Occipital lobe (tissue), 2 donors: Measurements from ENCODE around the gene OR6C2. TPM values are rescaled to one million over a fixed set of nuclear protein-coding genes. Genes with fewer than 3 reads are reported as not detected.
"Not testable (repeated sequence)": the region's sequence is repeated elsewhere in the genome, so short reads cannot be mapped to it uniquely, and the experiment has no call there.

ENCODE experiments used
- DNase-seq: peaks from one replicate; lab custom pipeline; 2025; lab: John Stamatoyannopoulos, UW
- total RNA-seq: library from RNA; depleted of rRNA; stranded (reverse); fragments of >200 nt; gene quantifications from one replicate; pipeline ENCODE4 v1.2.3, GENCODE V29; 2014

Gene OR6C2
- not detected for total RNA-seq

GRCh38 chr12:55443776-55444175, at the start of gene OR6C2:
Gene OR6C2 (plus strand): TSS chr12:55444076. CDS start chr12:55452214, 8,138 bp downstream.
- no peak for DNase-seq

- no peak for DNase-seq
Observed at GRCh38 chr12:55396326-55396725, 47.5 kb upstream of the OR6C2 start.

GRCh38 chr12:55400229-55400628, 43.6 kb upstream of the OR6C2 start, which contains the start of gene OR6C65:
Gene OR6C65 (plus strand): TSS chr12:55400529. CDS start chr12:55400529, 0 bp downstream.
- DNase-seq = no peak

GRCh38 chr12:55407866-55408265, 36.0 kb upstream of the OR6C2 start:
- no peak for DNase-seq

- not testable (repeated sequence) for DNase-seq
Observed at GRCh38 chr12:55409133-55409532, 34.7 kb upstream of the OR6C2 start.

- DNase-seq = not testable (repeated sequence)
Observed at GRCh38 chr12:55412138-55412537, 31.7 kb upstream of the OR6C2 start.

GRCh38 chr12:55413498-55414388, 30.1 kb upstream of the OR6C2 start:
- not testable (repeated sequence) for DNase-seq

GRCh38 chr12:55414396-55414823, 29.5 kb upstream of the OR6C2 start:
- DNase-seq = not testable (repeated sequence)

- DNase-seq = not testable (repeated sequence)
Observed at GRCh38 chr12:55414889-55415288, 29.0 kb upstream of the OR6C2 start.

GRCh38 chr12:55416961-55417360, 26.9 kb upstream of the OR6C2 start:
- DNase-seq = no peak

- no peak for DNase-seq
Observed at GRCh38 chr12:55420307-55420962, 23.4 kb upstream of the OR6C2 start.

- no peak for DNase-seq
Observed at GRCh38 chr12:55425954-55426353, 17.9 kb upstream of the OR6C2 start, which contains the start of gene OR6C76. Gene OR6C76 (plus strand): TSS chr12:55426254. CDS start chr12:55426254, 0 bp downstream.

- no peak for DNase-seq
Observed at GRCh38 chr12:55428331-55429243, 15.3 kb upstream of the OR6C2 start.

- DNase-seq = not testable (repeated sequence)
Observed at GRCh38 chr12:55441233-55441632, 2.6 kb upstream of the OR6C2 start.

GRCh38 chr12:55445357-55445756, 1.5 kb downstream of the OR6C2 start:
- no peak for DNase-seq

GRCh38 chr12:55446326-55446725, 2.5 kb downstream of the OR6C2 start:
- no peak for DNase-seq

GRCh38 chr12:55448825-55449224, 4.9 kb downstream of the OR6C2 start:
- DNase-seq = no peak

- DNase-seq = not testable (repeated sequence)
Observed at GRCh38 chr12:55464926-55465325, 21.1 kb downstream of the OR6C2 start.

- DNase-seq = no peak
Observed at GRCh38 chr12:55467836-55468235, 24.0 kb downstream of the OR6C2 start.

GRCh38 chr12:55469291-55469690, 25.4 kb downstream of the OR6C2 start:
- DNase-seq = no peak
